Lung (tissue), 12 donors: ENCODE results near the gene PCSK7. TPM values are rescaled to one million over a fixed set of nuclear protein-coding genes. Genes with fewer than 3 reads are reported as not detected.

Experiments used
- ATAC-seq: fragments of 200-7000 bp; cut with Tn5 transposase; one replicate; pipeline ENCODE4 v1.9.1; 2020; ENCODE audit warnings: moderate number of reproducible peaks; ENCODE audit not compliant: insufficient read depth, low FRiP score
- DNase-seq, 3 donors: peaks; one replicate each; pipeline ENCODE4 v3.0.0-alpha.2; 2013 to 2017
- H3K27ac ChIP-seq, 2 donors: one replicate each; pipeline ENCODE4 v1.5.1; 2013; ENCODE audit warnings: mild to moderate bottlenecking in 2 of 2, moderate library complexity in 2 of 2, control low read depth in 1 of 2, inconsistent platforms in 1 of 2, low read depth in 1 of 2, low read length in 1 of 2
- H3K27me3 ChIP-seq, 3 donors: one replicate each; pipeline ENCODE4 v1.5.1; 2013; ENCODE audit warnings: low read length in 2 of 3; ENCODE audit not compliant: control insufficient read depth in 3 of 3, insufficient read depth in 3 of 3
- H3K36me3 ChIP-seq, 4 donors: one replicate each; pipeline ENCODE4 v1.5.1; 2013; ENCODE audit warnings: low read length in 4 of 4, mild to moderate bottlenecking in 1 of 4, moderate library complexity in 1 of 4; ENCODE audit not compliant: control insufficient read depth in 4 of 4, insufficient read depth in 4 of 4
- H3K4me1 ChIP-seq, 5 donors: one replicate each; pipeline ENCODE4 v1.5.1; 2013; ENCODE audit warnings: low read length in 5 of 5, mild to moderate bottlenecking in 2 of 5, moderate library complexity in 1 of 5; ENCODE audit not compliant: control insufficient read depth in 5 of 5, insufficient read depth in 5 of 5
- H3K4me3 ChIP-seq: one replicate; pipeline ENCODE4 v1.5.1; 2013; ENCODE audit warnings: mild to moderate bottlenecking, control low read depth, moderate library complexity
- H3K9ac ChIP-seq, 2 donors: one replicate each; pipeline ENCODE4 v1.5.1; 2013; ENCODE audit warnings: low read length in 2 of 2, control low read depth in 1 of 2; ENCODE audit not compliant: insufficient read depth in 1 of 2
- H3K9me3 ChIP-seq, 4 donors: one replicate each; pipeline ENCODE4 v1.5.1; 2013; ENCODE audit warnings: low read length in 3 of 4, mild to moderate bottlenecking in 1 of 4, moderate library complexity in 1 of 4; ENCODE audit not compliant: control insufficient read depth in 4 of 4, insufficient read depth in 3 of 4
- WGBS, 2 donors: extraction: QIAGEN DNeasy Blood & Tissue Kit; methylation state at CpG; one replicate each; pipeline ENCODE4 v1.1.7; 2013; 5-methylcytosine and 5-hydroxymethylcytosine counted together
- polyA plus RNA-seq, 2 donors: library from polyadenylated mRNA; stranded (reverse); fragments of 200-250 nt; gene quantifications; one replicate each; pipeline ENCODE4 v1.2.1, GENCODE V29; 2013
- total RNA-seq, 2 donors: library from RNA; depleted of rRNA in 1 of 2; stranded (reverse); fragments of >200 nt in 1 of 2; gene quantifications; one replicate each; pipeline ENCODE4 v1.2.1, GENCODE V29; 2014 to 2021
- TF ChIP-seq, protein P1 (sequence below): IDR thresholded peaks from 2 replicates; pipeline ENCODE4 v1.5.1; 2012; ENCODE audit warnings: mild to moderate bottlenecking; ENCODE audit errors: control extremely low read depth, extremely low read depth
- donor health status: control.
- donor health status: control.
- donor health status: Bipolar disorder and iron deficiency.
- donor health status: healthy.
- donor health status: DM: yes; HTN: yes; CAD: no.

Gene PCSK7
- total and polyA plus RNA-seq, 4 donors = 29.2 to 82.5 (median 32.9) TPM

DNA sequence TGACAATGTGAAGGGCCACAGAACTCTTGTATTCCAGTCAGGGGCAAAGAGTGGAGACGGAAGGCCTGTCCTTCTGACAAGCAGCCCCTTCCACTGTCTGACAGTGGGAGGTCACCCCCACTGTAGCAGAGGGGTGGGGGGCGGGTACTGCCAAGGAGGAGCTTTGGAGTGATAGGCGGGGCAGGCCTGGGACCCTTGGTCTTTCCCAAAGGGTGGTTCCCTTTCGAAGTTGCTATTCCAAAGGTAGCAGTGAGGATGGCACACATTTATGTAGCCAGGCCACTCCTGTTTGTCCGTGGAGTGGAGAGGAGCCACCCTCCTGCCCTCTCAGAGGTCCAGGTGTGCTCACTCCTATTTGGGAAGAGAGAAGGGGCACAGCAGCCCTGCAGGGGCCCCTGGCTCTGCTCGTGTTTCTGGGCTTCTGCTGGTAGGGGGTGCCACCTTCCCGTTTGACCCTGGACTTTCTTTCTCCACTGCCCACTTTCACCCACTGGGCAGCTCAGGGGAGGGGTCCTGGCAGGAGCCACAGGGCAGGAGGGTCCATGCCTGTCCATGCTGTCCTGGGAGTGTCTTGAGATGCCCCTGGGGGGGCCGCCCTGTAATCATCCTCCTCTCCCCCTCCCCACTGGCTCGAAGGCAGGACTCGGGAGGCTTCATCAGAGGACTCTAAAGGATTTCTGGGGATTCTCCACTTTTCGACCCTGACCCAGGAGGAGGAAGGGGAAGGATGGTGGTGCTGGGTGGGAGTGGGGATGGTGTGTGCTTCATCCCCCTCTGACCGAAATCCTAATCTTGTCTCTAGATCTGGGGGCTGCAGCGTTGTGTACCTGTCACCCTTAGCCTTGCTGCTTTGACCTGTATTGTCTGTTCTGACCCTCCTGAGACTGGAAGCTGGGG lies 31.7 kb downstream of the PCSK7 start:
- ATAC-seq (no peak), DNase-seq (no peak)
- 63 to 72% methylated on average over 13 of the region's 13 CpGs for WGBS, 2 donors
- TF ChIP-seq, protein P1, sequence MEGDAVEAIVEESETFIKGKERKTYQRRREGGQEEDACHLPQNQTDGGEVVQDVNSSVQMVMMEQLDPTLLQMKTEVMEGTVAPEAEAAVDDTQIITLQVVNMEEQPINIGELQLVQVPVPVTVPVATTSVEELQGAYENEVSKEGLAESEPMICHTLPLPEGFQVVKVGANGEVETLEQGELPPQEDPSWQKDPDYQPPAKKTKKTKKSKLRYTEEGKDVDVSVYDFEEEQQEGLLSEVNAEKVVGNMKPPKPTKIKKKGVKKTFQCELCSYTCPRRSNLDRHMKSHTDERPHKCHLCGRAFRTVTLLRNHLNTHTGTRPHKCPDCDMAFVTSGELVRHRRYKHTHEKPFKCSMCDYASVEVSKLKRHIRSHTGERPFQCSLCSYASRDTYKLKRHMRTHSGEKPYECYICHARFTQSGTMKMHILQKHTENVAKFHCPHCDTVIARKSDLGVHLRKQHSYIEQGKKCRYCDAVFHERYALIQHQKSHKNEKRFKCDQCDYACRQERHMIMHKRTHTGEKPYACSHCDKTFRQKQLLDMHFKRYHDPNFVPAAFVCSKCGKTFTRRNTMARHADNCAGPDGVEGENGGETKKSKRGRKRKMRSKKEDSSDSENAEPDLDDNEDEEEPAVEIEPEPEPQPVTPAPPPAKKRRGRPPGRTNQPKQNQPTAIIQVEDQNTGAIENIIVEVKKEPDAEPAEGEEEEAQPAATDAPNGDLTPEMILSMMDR = no peak
- peaks cover 0 to 27% (median 2%) of the 10 kb centered on the region in 4 donors for H3K36me3 ChIP-seq
- H3K27me3 ChIP-seq = no peaks in the 10 kb centered on the region
- no peaks in the 10 kb centered on the region for H3K9me3 ChIP-seq
- H3K4me3 ChIP-seq = peak overlapping the region; percentile 29
- H3K9ac ChIP-seq = no peak overlapping the region
- peaks cover 0 to 23% (median 0%) of the 10 kb centered on the region in 5 donors for H3K4me1 ChIP-seq
- peak overlapping the region; percentile 14 to 77 for H3K27ac ChIP-seq

DNA sequence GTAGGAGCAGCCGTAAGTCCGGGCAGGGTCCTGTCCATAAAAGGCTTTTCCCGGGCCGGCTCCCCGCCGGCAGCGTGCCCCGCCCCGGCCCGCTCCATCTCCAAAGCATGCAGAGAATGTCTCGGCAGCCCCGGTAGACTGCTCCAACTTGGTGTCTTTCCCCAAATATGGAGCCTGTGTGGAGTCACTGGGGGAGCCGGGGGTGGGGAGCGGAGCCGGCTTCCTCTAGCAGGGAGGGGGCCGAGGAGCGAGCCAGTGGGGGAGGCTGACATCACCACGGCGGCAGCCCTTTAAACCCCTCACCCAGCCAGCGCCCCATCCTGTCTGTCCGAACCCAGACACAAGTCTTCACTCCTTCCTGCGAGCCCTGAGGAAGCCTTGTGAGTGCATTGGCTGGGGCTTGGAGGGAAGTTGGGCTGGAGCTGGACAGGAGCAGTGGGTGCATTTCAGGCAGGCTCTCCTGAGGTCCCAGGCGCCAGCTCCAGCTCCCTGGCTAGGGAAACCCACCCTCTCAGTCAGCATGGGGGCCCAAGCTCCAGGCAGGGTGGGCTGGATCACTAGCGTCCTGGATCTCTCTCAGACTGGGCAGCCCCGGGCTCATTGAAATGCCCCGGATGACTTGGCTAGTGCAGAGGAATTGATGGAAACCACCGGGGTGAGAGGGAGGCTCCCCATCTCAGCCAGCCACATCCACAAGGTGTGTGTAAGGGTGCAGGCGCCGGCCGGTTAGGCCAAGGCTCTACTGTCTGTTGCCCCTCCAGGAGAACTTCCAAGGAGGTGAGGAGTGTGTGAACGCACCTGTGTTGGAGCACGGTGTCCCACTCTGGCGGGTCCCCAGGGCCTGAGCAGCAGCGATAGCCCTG lies 32.6 kb downstream of the PCSK7 start, which contains the start of gene TAGLN:
Gene TAGLN (plus strand): TSS at position 318 of the 863 bp plus-strand sequence. CDS start 3,644 bp downstream, outside the sequence.
- peaks cover 0 to 25% (median 2%) of the 10 kb centered on the region in 4 donors for H3K36me3 ChIP-seq
- peak; percentile 63 to 77 (median 75) for DNase-seq
- 37 to 43% methylated on average over 34 of the region's 34 CpGs for WGBS, 2 donors
- no peaks in the 10 kb centered on the region for H3K27me3 ChIP-seq
- peak within 1 kb of the TSS; percentile 29 for H3K4me3 ChIP-seq
- peak within 1 kb of the TSS; percentile 14 to 83 for H3K27ac ChIP-seq
- peaks cover 0 to 17% (median 0%) of the 10 kb centered on the region in 5 donors for H3K4me1 ChIP-seq
- no peak within 1 kb of the TSS for H3K9ac ChIP-seq
- TF ChIP-seq, protein P1 = no peak
- no peaks in the 10 kb centered on the region for H3K9me3 ChIP-seq
- peak; percentile 58 for ATAC-seq

DNA sequence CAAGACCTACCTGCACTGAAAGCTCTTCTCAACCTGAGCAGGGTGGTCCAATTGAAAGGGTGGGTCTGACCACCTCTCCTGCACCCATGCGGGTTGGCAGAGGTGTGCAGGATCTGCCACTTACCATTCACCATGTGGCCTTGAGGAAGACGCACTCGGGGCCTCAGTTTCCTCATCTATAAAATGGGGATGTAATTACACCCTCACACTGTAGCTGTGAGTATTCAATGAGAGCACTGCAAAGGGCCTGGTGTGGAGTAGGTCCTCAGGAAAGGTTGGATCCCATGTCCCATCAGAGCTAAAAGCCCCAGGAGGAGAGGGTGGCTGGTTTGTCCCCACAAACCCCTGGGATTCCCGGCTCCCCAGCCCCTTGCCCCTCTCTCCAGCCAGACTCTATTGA lies 33.3 kb downstream of the PCSK7 start:
- Histone ChIP-seq H3K9me3 (no peaks in the 10 kb centered on the region), H3K4me3 (no peak overlapping the region), H3K4me1 (peaks cover 0 to 17% (median 0%) of the 10 kb centered on the region in 5 donors), H3K36me3 (peaks cover 0 to 23% (median 2%) of the 10 kb centered on the region in 4 donors), H3K27me3 (no peaks in the 10 kb centered on the region), H3K27ac (peak overlapping the region in 1 of 2 donors; percentile 83), H3K9ac (no peak overlapping the region)
- ATAC-seq = no peak
- TF ChIP-seq, protein P1 = no peak
- 76 to 80% methylated on average over 4 of the region's 4 CpGs for WGBS, 2 donors
- no peak for DNase-seq
